ENCODE results near the gene FKBP9.
A peak's percentile ranks its signal among the peaks of the same experiment; 100 is the strongest.
"Not testable (repeated sequence)": the region's sequence is repeated elsewhere in the genome, so short reads cannot be mapped to it uniquely, and the experiment has no call there.

The FKBP9 gene

GRCh38 chr7:32952876-32953275, 4.4 kb upstream of the FKBP9 start:
- DNase-seq (ENCODE audit: low read depth), result no peak
- no peak for TF ChIP-seq CTCF (conservative IDR thresholded peaks at IDR 0.05; ENCODE audit: low read depth, low read length)
- no peak overlapping the region for H3K4me3 ChIP-seq (ENCODE audit: low read length)

GRCh38 chr7:32958046-32959025, 1.1 kb downstream of the FKBP9 start:
- H3K4me3 ChIP-seq (ENCODE audit: low read length), result peak overlapping the region; percentile 81
- DNase-seq (ENCODE audit: low read depth), result no peak
- TF ChIP-seq CTCF (conservative IDR thresholded peaks at IDR 0.05; ENCODE audit: low read depth, low read length), result no peak

- not testable (repeated sequence) for H3K4me3 ChIP-seq (ENCODE audit: low read length); DNase-seq (ENCODE audit: low read depth)
These were observed 6.7 kb downstream of the FKBP9 start for GRCh38 chr7:32963880-32964301.

- not testable (repeated sequence) for DNase-seq (ENCODE audit: low read depth); H3K4me3 ChIP-seq (ENCODE audit: low read length)
- TF ChIP-seq CTCF (conservative IDR thresholded peaks at IDR 0.05; ENCODE audit: low read depth, low read length), result peak; percentile 31
These were observed 7.4 kb downstream of the FKBP9 start for GRCh38 chr7:32964461-32965159.

- not testable (repeated sequence) for H3K4me3 ChIP-seq (ENCODE audit: low read length); DNase-seq (ENCODE audit: low read depth)
These were observed 9.4 kb downstream of the FKBP9 start for GRCh38 chr7:32966489-32967267.

- H3K4me3 ChIP-seq (ENCODE audit: low read length); DNase-seq (ENCODE audit: low read depth): not testable (repeated sequence)
These were observed 10.0 kb downstream of the FKBP9 start for GRCh38 chr7:32967268-32967582.

- H3K4me3 ChIP-seq (ENCODE audit: low read length); DNase-seq (ENCODE audit: low read depth): not testable (repeated sequence)
These were observed 14.7 kb downstream of the FKBP9 start for GRCh38 chr7:32971967-32972366.

GRCh38 chr7:32977159-32977558, 19.9 kb downstream of the FKBP9 start:
- not testable (repeated sequence) for H3K4me3 ChIP-seq (ENCODE audit: low read length); DNase-seq (ENCODE audit: low read depth)

- not testable (repeated sequence) for H3K4me3 ChIP-seq (ENCODE audit: low read length)
- peak; percentile 63 for DNase-seq (ENCODE audit: low read depth)
These were observed 22.0 kb downstream of the FKBP9 start for GRCh38 chr7:32979246-32979645.

GRCh38 chr7:32979902-32980301, 22.7 kb downstream of the FKBP9 start:
- not testable (repeated sequence) for H3K4me3 ChIP-seq (ENCODE audit: low read length); DNase-seq (ENCODE audit: low read depth)

GRCh38 chr7:32988148-32988547, 30.9 kb downstream of the FKBP9 start:
- not testable (repeated sequence) for H3K4me3 ChIP-seq (ENCODE audit: low read length); DNase-seq (ENCODE audit: low read depth)

- not testable (repeated sequence) for DNase-seq (ENCODE audit: low read depth); H3K4me3 ChIP-seq (ENCODE audit: low read length)
These were observed 33.9 kb downstream of the FKBP9 start for GRCh38 chr7:32991068-32991585.

- not testable (repeated sequence) for DNase-seq (ENCODE audit: low read depth); H3K4me3 ChIP-seq (ENCODE audit: low read length)
These were observed 34.9 kb downstream of the FKBP9 start for GRCh38 chr7:32991975-32992700.

- not testable (repeated sequence) for H3K4me3 ChIP-seq (ENCODE audit: low read length); DNase-seq (ENCODE audit: low read depth)
These were observed 35.5 kb downstream of the FKBP9 start for GRCh38 chr7:32992750-32993149.
